Lower leg skin (tissue), 3 donors: ENCODE results near the gene METTL4.

ENCODE experiments used
- CTCF ChIP-seq, 3 donors: fragments of 450-650 bp; IDR thresholded peaks; one replicate each; pipeline ENCODE4 v1.5.1; 2016; ENCODE audit warnings: antibody characterized with exemption in 3 of 3, mild to moderate bottlenecking in 3 of 3, moderate library complexity in 2 of 3
- POLR2A ChIP-seq, 2 donors: fragments of 450-650 bp; IDR thresholded peaks; one replicate each; pipeline ENCODE4 v1.6.1; 2016 to 2017; ENCODE audit warnings: antibody characterized with exemption in 2 of 2, mild to moderate bottlenecking in 1 of 2, moderate library complexity in 1 of 2

- TF ChIP-seq CTCF (IDR thresholded peaks at IDR 0.05) (no peak), POLR2A (IDR thresholded peaks at IDR 0.05) (no peak)
Observed at GRCh38 chr18:2504642-2505041, 66.7 kb downstream of the METTL4 start.
